Stimulated activated CD8-positive, alpha-beta memory T cell treated with anti-CD3 and anti-CD28 coated beads, Interleukin-15, amount 100 ng/mL, for 4 hours (primary cell): ENCODE data around the gene POLN.

Source experiments
- DNase-seq, 2 donors: peaks; one replicate each; pipeline ENCODE4 v3.0.0-alpha.2; 2020; ENCODE audit warnings: low read depth in 2 of 2

The POLN gene

GRCh38 chr4:2071252-2071911 is 170.5 kb downstream of the POLN start:
- DNase-seq: no peak

DNA sequence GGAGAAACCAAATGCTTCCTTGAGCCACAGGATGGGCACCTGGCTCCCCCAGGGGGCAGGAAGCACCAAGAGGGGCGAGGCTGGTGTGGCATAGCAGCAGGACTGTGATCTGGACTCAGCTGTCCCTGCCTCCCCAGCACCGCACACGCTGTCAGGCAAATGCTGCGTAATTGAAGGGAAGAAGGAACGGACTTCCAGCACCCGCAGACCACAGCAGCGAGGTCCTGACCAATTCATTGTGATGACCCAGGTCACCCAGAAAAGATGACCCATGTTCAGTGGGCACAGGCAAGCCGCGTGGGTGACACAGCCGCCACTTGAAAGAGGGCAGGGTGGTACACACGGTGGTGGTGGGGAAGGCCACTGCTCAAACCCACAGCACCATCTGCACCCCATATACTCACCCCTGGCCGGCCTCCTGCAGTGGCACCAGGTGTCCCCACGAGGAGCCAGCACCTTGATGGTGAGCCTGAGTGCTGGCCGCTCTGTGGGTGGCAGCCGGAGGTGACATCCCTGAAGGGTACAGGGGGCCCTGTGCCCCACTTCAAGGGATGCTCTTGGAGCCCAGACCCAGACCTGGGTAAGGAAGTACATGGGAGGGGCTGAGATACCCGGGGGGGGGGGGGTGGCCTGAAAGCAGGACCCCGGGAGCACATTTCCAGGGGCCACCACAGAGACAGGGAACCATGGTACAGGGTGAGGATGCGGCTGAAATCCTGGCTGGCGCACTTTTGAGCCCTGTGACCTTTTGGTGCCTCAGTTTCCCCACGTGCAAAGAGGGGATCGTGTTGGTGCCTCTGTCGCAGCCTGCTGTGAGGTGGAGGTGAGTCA is 171.3 kb downstream of the POLN start:
- no peak for DNase-seq

GRCh38 chr4:2069986-2070385 is 171.9 kb downstream of the POLN start:
- DNase-seq: no peak

- DNase-seq: no peak
Observed at GRCh38 chr4:2069161-2069971, 172.6 kb downstream of the POLN start.

DNA sequence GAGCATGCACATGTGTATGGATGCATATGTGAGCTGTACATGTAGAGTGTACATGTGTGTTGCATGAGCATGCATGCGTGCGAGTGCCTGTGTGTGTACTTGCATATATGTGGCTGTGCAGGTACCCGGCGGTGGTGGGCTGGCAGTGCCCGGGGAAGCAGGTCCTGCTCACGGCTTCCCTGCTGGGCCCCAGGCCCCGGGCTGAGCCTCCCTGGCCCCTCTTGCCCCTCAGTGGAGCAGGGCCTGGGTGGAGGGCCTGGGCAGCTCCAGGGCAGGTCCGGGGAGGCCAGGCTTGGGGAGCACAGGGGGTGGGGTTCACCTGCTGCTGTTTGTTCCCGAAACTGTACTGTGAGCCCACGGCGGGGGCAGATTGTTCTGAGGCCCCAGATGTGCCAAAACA is 173.4 kb downstream of the POLN start:
- DNase-seq: no peak

DNA sequence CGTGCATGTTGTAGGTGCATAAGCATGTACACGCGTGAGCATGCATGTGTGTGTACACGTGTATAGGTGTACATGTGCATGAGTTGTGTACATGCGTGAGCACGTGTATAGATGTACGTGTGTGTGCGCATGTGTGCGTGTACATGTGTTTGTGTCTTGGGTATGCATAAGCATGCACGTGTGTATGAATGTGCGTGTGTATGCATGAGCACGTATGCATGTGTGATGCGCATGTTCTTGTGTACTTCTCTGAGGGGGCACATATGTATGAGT is 173.8 kb downstream of the POLN start:
- DNase-seq: no peak

DNA sequence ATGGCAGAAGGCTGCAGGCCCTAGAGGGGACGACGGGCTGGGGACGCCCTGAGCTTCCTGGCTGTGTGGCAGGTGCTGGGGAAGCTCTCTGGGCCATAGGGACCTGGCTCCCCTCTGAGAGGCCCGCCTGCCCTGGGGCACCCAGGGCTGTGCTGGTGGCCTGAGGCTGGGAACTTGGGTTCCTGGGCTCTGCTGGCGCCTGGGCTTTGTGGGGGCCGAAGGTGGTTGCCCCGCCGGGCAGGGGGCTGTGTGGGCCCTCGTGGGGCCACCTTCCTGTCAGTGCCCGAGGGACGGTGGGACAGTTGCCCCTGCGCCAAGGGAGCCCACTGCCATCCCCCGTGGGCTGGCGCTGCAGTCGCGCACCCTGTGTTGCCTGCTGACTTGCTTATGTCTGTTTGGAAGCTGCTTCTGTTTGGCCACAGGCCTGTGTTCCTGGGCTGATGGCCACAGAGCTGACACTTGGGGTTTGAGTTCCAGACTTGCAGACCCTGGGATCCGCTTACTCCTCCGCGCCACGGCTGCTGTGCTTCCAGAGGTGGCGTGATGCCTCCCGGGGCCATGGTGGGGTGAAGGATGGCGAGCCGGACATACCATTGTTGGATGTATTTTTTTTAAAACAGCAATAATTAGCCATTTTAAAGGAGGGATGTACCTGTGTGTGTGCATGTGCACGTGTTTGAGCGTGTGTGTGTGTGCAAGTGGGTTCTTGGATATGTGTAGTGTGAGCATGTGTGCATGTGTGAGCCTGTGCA is 174.3 kb downstream of the POLN start:
- DNase-seq: no peak

- no peak for DNase-seq
Observed at GRCh38 chr4:2066571-2067445, 175.1 kb downstream of the POLN start.

GRCh38 chr4:2066011-2066551 is 175.8 kb downstream of the POLN start:
- DNase-seq: no peak

DNA sequence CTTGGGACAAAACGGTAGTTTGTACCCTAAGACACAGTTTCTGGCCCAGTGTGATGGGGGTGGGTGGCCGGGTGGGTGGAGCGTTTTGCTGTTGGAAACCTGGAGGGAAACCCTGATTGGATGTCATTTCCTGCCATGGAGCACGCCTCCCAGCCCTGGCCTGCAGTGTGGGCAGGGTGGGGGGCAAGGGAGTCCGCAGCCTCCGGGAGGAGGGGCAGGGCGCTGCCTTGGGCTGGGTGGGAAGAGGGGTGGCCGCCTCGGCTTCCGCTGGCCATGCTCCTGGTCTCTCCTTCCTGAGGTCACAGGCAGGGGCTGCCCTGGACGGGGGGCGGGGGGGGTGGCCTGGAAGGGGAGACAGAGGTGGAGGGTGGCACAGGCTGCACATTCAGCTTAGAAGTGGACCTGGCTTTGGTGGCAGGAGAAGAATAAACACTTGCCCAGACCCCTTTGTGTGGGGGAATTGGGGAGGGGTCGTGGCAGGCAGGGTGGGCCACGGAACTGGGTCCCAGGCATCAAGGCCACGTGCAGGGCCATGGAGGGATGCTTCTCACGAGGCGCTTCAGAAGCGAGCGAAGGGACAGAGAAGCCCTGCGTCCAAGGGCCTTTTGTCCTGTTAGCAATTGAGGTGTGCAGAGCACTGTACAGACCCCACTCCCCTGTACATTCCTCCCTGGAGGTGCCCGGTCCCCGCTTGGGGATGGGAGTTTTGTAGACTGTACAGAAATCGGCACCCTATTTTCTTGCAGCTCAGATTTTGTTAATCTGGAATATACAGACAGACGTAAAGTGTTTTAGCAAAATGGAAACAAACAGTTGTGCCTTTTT is 176.6 kb downstream of the POLN start:
- no peak for DNase-seq

GRCh38 chr4:2064276-2064991 is 177.5 kb downstream of the POLN start:
- DNase-seq: no peak

DNA sequence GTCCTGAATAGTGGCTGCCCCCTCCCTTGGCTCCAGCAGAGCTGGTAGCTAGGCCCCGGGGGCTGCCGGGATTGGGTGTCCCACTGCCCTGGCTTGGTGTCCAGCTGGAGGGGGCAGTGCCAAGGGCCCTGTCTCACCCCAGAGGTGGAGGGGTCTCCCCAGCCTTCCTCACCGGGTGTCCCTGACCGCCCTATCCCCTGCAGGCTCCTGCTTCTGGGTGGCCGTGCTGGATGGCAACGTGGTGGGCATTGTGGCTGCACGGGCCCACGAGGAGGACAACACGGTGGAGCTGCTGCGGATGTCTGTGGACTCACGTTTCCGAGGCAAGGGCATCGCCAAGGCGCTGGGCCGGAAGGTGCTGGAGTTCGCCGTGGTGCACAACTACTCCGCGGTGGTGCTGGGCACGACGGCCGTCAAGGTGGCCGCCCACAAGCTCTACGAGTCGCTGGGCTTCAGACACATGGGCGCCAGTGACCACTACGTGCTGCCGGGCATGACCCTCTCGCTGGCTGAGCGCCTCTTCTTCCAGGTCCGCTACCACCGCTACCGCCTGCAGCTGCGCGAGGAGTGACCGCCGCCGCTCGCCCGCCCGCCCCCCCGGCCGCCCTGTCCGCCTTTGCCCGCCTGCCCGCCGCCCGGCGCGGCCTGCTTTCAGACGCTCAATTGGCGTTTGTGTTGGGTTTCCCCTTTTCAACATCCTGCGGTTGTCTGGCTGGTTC is 178.2 kb downstream of the POLN start:
- no peak for DNase-seq

DNA sequence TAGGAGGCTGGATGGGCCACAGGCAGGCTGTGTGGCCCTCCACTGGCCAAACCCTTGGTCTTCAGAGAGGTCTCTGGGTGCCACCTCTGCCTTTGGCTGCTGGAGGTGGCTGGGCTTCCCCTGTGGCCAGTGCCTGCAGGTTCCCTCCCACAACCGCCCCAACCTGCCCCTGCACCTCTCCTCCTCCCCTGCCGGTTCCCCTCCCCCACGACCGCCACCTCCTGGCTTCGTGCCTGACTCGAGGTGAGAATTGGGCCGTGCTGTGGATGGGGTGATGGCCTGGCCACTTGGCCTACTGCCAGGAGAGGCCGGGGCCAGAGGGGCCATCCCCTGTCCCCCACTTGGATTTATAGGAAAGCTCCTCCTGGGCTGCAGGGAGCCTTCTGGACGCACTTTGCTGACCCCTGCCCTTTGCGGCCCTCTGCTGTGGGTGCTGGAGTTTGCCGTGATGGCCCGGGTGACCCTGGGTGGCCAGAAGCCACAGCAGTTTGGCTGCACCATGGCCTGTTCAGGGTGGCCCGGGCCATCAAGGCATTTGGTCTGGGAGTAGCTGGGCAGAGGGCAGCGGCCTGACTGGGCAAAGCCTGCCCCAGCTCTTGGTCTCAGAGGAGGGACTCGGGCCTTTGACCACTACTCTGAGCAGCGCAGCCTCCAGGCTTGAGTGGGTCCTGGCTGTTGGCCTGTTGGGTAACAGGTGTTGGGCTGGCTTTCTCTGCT is 179.0 kb downstream of the POLN start:
- no peak for DNase-seq

GRCh38 chr4:2062168-2062807 is 179.6 kb downstream of the POLN start:
- no peak for DNase-seq

- DNase-seq: no peak
Observed at GRCh38 chr4:2061186-2062131, 180.5 kb downstream of the POLN start.

DNA sequence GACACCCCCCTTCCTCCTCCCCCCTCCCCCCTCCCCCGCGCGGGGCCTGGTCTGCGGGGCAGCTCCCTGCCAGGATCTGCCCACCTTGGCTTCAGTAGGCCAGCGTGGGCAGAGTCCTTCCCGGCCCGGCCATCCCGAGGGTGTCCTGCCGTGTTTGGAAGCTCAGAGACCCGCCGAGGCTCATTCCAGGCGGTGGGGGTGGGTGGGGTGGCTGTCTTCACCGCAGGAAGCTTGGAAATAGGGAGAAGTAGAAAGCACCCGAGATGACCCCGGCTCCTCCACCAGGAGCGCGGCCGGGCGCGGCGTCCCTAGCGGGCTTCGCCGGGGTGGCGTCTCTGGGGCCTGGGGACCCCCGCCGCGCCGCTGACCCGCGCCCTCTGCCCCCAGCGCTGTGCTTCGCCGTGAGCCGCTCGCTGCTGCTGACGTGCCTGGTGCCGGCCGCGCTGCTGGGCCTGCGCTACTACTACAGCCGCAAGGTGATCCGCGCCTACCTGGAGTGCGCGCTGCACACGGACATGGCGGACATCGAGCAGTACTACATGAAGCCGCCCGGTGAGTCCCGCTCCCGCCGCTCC is 181.2 kb downstream of the POLN start:
- no peak for DNase-seq
